H9 (cell line): Measurements from ENCODE around the gene ITPR3. TPM values are rescaled to one million over a fixed set of nuclear protein-coding genes. Genes with fewer than 3 reads are reported as not detected.
A peak's percentile ranks its signal among the peaks of the same experiment; 100 is the strongest.

Experiments
- DNase-seq: peaks from one replicate; pipeline ENCODE4 v3.0.0-alpha.2; 2017
- H2AFZ ChIP-seq: one replicate; pipeline ENCODE4 v1.6.1; 2013; ENCODE audit warnings: mild to moderate bottlenecking, low read length, control low read depth, moderate library complexity
- H2AK5ac ChIP-seq: 2 replicates; pipeline ENCODE4 v1.6.1; 2013; ENCODE audit warnings: low read length, control low read depth, mixed read lengths; ENCODE audit not compliant: insufficient read length
- H2BK120ac ChIP-seq: one replicate; pipeline ENCODE4 v1.6.1; 2013; ENCODE audit warnings: low read depth, mild to moderate bottlenecking, low read length, control low read depth, inconsistent platforms; ENCODE audit not compliant: poor library complexity, severe bottlenecking
- H2BK12ac ChIP-seq: 2 replicates; pipeline ENCODE4 v1.6.1; 2013; ENCODE audit warnings: low read length, control low read depth, mixed read lengths, low read depth; ENCODE audit not compliant: insufficient read length
- H2BK15ac ChIP-seq: 2 replicates; pipeline ENCODE4 v1.6.1; 2013; ENCODE audit warnings: low read depth, low read length, control low read depth
- H2BK20ac ChIP-seq: one replicate; pipeline ENCODE4 v1.6.1; 2013; ENCODE audit warnings: low read depth, mild to moderate bottlenecking, low read length, control low read depth, inconsistent platforms; ENCODE audit not compliant: poor library complexity, severe bottlenecking
- H2BK5ac ChIP-seq: 2 replicates; pipeline ENCODE4 v1.6.1; 2013; ENCODE audit warnings: low read length, control low read depth, mixed read lengths; ENCODE audit not compliant: insufficient read length
- H3K14ac ChIP-seq: 2 replicates; pipeline ENCODE4 v1.6.1; 2013; ENCODE audit warnings: low read length, control low read depth; ENCODE audit not compliant: insufficient read depth
- H3K18ac ChIP-seq: 2 replicates; pipeline ENCODE4 v1.6.1; 2013; ENCODE audit warnings: low read depth, mild to moderate bottlenecking, mixed read lengths, low read length, control low read depth; ENCODE audit not compliant: insufficient read length
- H3K23ac ChIP-seq: 2 replicates; pipeline ENCODE4 v1.6.1; 2013; ENCODE audit warnings: low read length, control low read depth, mixed read lengths, low read depth; ENCODE audit not compliant: insufficient read length
- H3K23me2 ChIP-seq: 2 replicates; pipeline ENCODE4 v1.6.1; 2013; ENCODE audit warnings: low read depth, mild to moderate bottlenecking, mixed read lengths, low read length, control low read depth; ENCODE audit not compliant: insufficient read length, poor library complexity, severe bottlenecking
- H3K27ac ChIP-seq: 2 replicates; pipeline ENCODE4 v1.5.1; 2013; ENCODE audit warnings: low read length, control low read depth, mixed read lengths, low read depth; ENCODE audit not compliant: insufficient read length
- H3K27me3 ChIP-seq: 2 replicates; pipeline ENCODE4 v1.6.1; 2013; ENCODE audit warnings: low read length, control low read depth, inconsistent platforms; ENCODE audit not compliant: insufficient read depth
- H3K4ac ChIP-seq: 2 replicates; pipeline ENCODE4 v1.6.1; 2013; ENCODE audit warnings: low read depth, mild to moderate bottlenecking, control low read depth, inconsistent platforms, low read length, moderate library complexity
- H3K4me1 ChIP-seq: 2 replicates; pipeline ENCODE4 v1.6.1; 2013; ENCODE audit warnings: low read length, control low read depth, inconsistent platforms; ENCODE audit not compliant: insufficient read depth
- H3K4me2 ChIP-seq: 2 replicates; pipeline ENCODE4 v1.6.1; 2013; ENCODE audit warnings: low read length, control low read depth, mixed read lengths; ENCODE audit not compliant: insufficient read length, insufficient read depth
- H3K56ac ChIP-seq: 2 replicates; pipeline ENCODE4 v1.6.1; 2013; ENCODE audit warnings: low read depth, mild to moderate bottlenecking, mixed read lengths, low read length, control low read depth; ENCODE audit not compliant: insufficient read length
- H3K79me1 ChIP-seq: 2 replicates; pipeline ENCODE4 v1.6.1; 2013; ENCODE audit warnings: low read depth, mild to moderate bottlenecking, moderate library complexity, low read length, control low read depth, inconsistent platforms; ENCODE audit not compliant: insufficient read depth, poor library complexity, severe bottlenecking
- H3K79me2 ChIP-seq: 2 replicates; pipeline ENCODE4 v1.6.1; 2013; ENCODE audit warnings: low read length, control low read depth, inconsistent platforms; ENCODE audit not compliant: insufficient read depth
- H3K9ac ChIP-seq: 2 replicates; pipeline ENCODE4 v1.6.1; 2013; ENCODE audit warnings: low read length, control low read depth, mixed read lengths; ENCODE audit not compliant: insufficient read length; ENCODE audit errors: extremely low read depth
- H3K9me3 ChIP-seq: one replicate; pipeline ENCODE4 v1.6.1; 2013; ENCODE audit warnings: low read depth, low read length, inconsistent platforms; ENCODE audit not compliant: control insufficient read depth
- H3T11ph ChIP-seq: one replicate; pipeline ENCODE4 v1.6.1; 2013; ENCODE audit warnings: mild to moderate bottlenecking, low read length, control low read depth, inconsistent platforms
- H4K20me1 ChIP-seq: one replicate; pipeline ENCODE4 v1.6.1; 2013; ENCODE audit not compliant: control insufficient read depth, insufficient read length, insufficient read depth
- H4K5ac ChIP-seq: 2 replicates; pipeline ENCODE4 v1.6.1; 2013; ENCODE audit warnings: low read depth, mild to moderate bottlenecking, mixed read lengths, low read length, control low read depth; ENCODE audit not compliant: insufficient read length
- H4K8ac ChIP-seq: replicated peaks from 2 replicates; pipeline ENCODE4 v1.6.1; 2013; ENCODE audit warnings: low read length, control low read depth, mixed read lengths, low read depth; ENCODE audit not compliant: insufficient read length
- H4K91ac ChIP-seq: 2 replicates; pipeline ENCODE4 v1.6.1; 2013; ENCODE audit warnings: low read depth, mild to moderate bottlenecking, moderate library complexity, mixed read lengths, low read length, control low read depth; ENCODE audit not compliant: insufficient read length
- H3K27ac Mint-ChIP-seq, 3 experiments: 2 replicates in 2 of 3; 3 replicates in 1 of 3; pipeline ENCODE4 v1.8.0; 2020 to 2021; ENCODE audit warnings: mixed read lengths in 3 of 3, mild to moderate bottlenecking in 1 of 3, moderate library complexity in 1 of 3
- H3K27me3 Mint-ChIP-seq: 2 replicates; pipeline ENCODE4 v1.8.0; 2021; ENCODE audit warnings: low read depth, mild to moderate bottlenecking, moderate library complexity, mixed read lengths
- H3K36me3 Mint-ChIP-seq, 3 experiments: 2 replicates in 2 of 3; 3 replicates in 1 of 3; pipeline ENCODE4 v1.8.0; 2020 to 2021; ENCODE audit warnings: low read depth in 3 of 3, mixed read lengths in 3 of 3; ENCODE audit not compliant: insufficient read depth in 1 of 3
- H3K4me1 Mint-ChIP-seq, 2 experiments: 2 replicates each; pipeline ENCODE4 v1.8.0; 2020; ENCODE audit warnings: mixed read lengths in 2 of 2
- H3K4me3 Mint-ChIP-seq, 2 experiments: 2 replicates in 1 of 2; 3 replicates in 1 of 2; pipeline ENCODE4 v1.8.0; 2020 to 2021; ENCODE audit warnings: mild to moderate bottlenecking in 2 of 2, mixed read lengths in 2 of 2, moderate library complexity in 1 of 2
- H3K9me3 Mint-ChIP-seq, 2 experiments: 2 replicates in 1 of 2; 3 replicates in 1 of 2; pipeline ENCODE4 v1.8.0; 2020; ENCODE audit warnings: mild to moderate bottlenecking in 2 of 2, mixed read lengths in 2 of 2, moderate library complexity in 1 of 2
- CTCF ChIP-seq: fragments of 200-600 bp; sonication (generic); conservative IDR thresholded peaks from 3 replicates; pipeline ENCODE4 v1.8.0; 2021; ENCODE audit warnings: antibody characterized with exemption, mild to moderate bottlenecking
- WGBS: extraction: QIAGEN DNeasy Blood & Tissue Kit; methylation state at CpG from one replicate; pipeline ENCODE4 v1.1.7; 2013; ENCODE audit warnings: missing lambda C conversion rate, low lambda C conversion rate, mixed read lengths; ENCODE audit not compliant: insufficient read length; ENCODE audit errors: extremely low coverage; 5-methylcytosine and 5-hydroxymethylcytosine counted together
- total RNA-seq: library from RNA; stranded (reverse); gene quantifications from 2 replicates; pipeline ENCODE4 v1.2.1, GENCODE V29; 2021

The ITPR3 gene
- total RNA-seq, 1 experiment from 2014 or later, result 40.3 TPM

- H3K4me3 Mint-ChIP-seq, result no peak overlapping the region
Observed at GRCh38 chr6:33668914-33669313, 47.8 kb downstream of the ITPR3 start.

More at GRCh38 chr6:33668914-33669313, 47.8 kb downstream of the ITPR3 start:
- no peaks in the 10 kb centered on the region for H3K79me1 ChIP-seq
- H3K9ac ChIP-seq, result no peak overlapping the region
- H3K9me3 Mint-ChIP-seq, result no peaks in the 10 kb centered on the region; a peak in 1 of 5 replicates
- H2BK15ac ChIP-seq, result no peak overlapping the region
- no CpG with 5 or more reads among the region's 17 CpGs for WGBS
- no peak overlapping the region for H3K4ac ChIP-seq
- no peaks in the 10 kb centered on the region for H3K27me3 ChIP-seq
- no peak overlapping the region for H4K8ac ChIP-seq
- H3K9me3 ChIP-seq, result no peaks in the 10 kb centered on the region
- H3K23ac ChIP-seq, result no peak overlapping the region
- H3K4me2 ChIP-seq, result no peak overlapping the region
- peak; percentile 62 for DNase-seq
- no peak overlapping the region for H3T11ph ChIP-seq
- no peak overlapping the region for H2BK120ac ChIP-seq
- H2BK12ac ChIP-seq, result no peak overlapping the region
- no peak overlapping the region for H2AK5ac ChIP-seq
- H3K23me2 ChIP-seq, result no peaks in the 10 kb centered on the region
- H3K4me1 ChIP-seq, result no peaks in the 10 kb centered on the region
- no peak overlapping the region for H3K27ac ChIP-seq
- H3K79me2 ChIP-seq, result no peaks in the 10 kb centered on the region
- H4K20me1 ChIP-seq, result no peaks in the 10 kb centered on the region
- H3K14ac ChIP-seq, result no peak overlapping the region
- no peak overlapping the region for H2BK5ac ChIP-seq
- H3K4me1 Mint-ChIP-seq, result peaks cover 0 to 11% of the 10 kb centered on the region in 2 experiments; a peak in 2 of 4 replicates
- no peak for TF ChIP-seq CTCF
- no peak overlapping the region for H2BK20ac ChIP-seq
- H3K27me3 Mint-ChIP-seq, result no peaks in the 10 kb centered on the region; the same call in 1 of the 2 replicates
- peaks cover 23 to 74% (median 45%) of the 10 kb centered on the region in 3 experiments; a peak in 6 of 7 replicates for H3K36me3 Mint-ChIP-seq
- H2AFZ ChIP-seq, result no peak overlapping the region
- no peak overlapping the region for H3K18ac ChIP-seq
- no peak overlapping the region for H4K5ac ChIP-seq
- H4K91ac ChIP-seq, result no peak overlapping the region
- H3K56ac ChIP-seq, result no peak overlapping the region
- H3K27ac Mint-ChIP-seq, result no peak overlapping the region; a peak in 1 of 7 replicates
